Endothelial cell of umbilical vein (primary cell): ENCODE results near the gene TRDN. TPM values are rescaled to one million over a fixed set of nuclear protein-coding genes. Genes with fewer than 3 reads are reported as not detected.

Experiments
- BruUV-seq: library from RNA; stranded (reverse); fragments of 400-500 nt; replicated peaks from 2 replicates; lab custom pipeline; 2021; lab: Mats Ljungman, UMichigan
- CTCF ChIA-PET: fragments of 300-600, 350-600 bp; sonication (Branson Sonifier 250); formaldehyde crosslinking; loops from one replicate; lab custom pipeline; 2021; ENCODE audit warnings: antibody characterized with exemption, inconsistent platforms; lab: Charles Lee
- POLR2A ChIA-PET: fragments of 300-600, 350-600 bp; sonication (Branson Sonifier 250); formaldehyde crosslinking; loops from one replicate; lab custom pipeline; 2021; ENCODE audit warnings: antibody characterized with exemption, inconsistent platforms; lab: Charles Lee
- DNase-seq: peaks from one replicate; pipeline ENCODE4 v3.0.0-alpha.2; 2011; ENCODE audit warnings: low read depth, low spot score
- FAIRE-seq: peaks from 2 replicates; lab custom pipeline; 2011; peaks lifted over from hg19 to GRCh38; lab: Jason Lieb, UNC
- H2AFZ ChIP-seq: 2 replicates; pipeline ENCODE4 v1.6.0; 2012; ENCODE audit warnings: low read depth, low read length, control low read depth, inconsistent platforms
- H3K27ac ChIP-seq: 2 replicates; pipeline ENCODE4 v1.5.1; 2011; ENCODE audit warnings: low read depth, mild to moderate bottlenecking, control low read depth, low read length, moderate library complexity; ENCODE audit not compliant: insufficient read depth
- H3K27me3 ChIP-seq, 2 experiments: 2 replicates each; pipeline versions ENCODE4 v1.6.0 to v1.6.1; 2011; ENCODE audit warnings: low read length in 2 of 2, mixed read lengths in 1 of 2; ENCODE audit not compliant: control insufficient read depth in 2 of 2, insufficient read depth in 2 of 2
- H3K36me3 ChIP-seq, 2 experiments: 2 replicates in 1 of 2; 3 replicates in 1 of 2; pipeline ENCODE4 v1.5.1; 2011; ENCODE audit warnings: low read length in 2 of 2, mild to moderate bottlenecking in 1 of 2, moderate library complexity in 1 of 2; ENCODE audit not compliant: control insufficient read depth in 2 of 2, insufficient read depth in 2 of 2; ENCODE audit errors: extremely low read depth in 1 of 2
- H3K4me1 ChIP-seq: 3 replicates; pipeline ENCODE4 v1.5.1; 2011; ENCODE audit warnings: mild to moderate bottlenecking, low read length; ENCODE audit not compliant: control insufficient read depth, insufficient read depth; ENCODE audit errors: extremely low read depth
- H3K4me2 ChIP-seq: 2 replicates; pipeline ENCODE4 v1.6.1; 2011; ENCODE audit warnings: low read length, control low read depth, mixed read lengths; ENCODE audit not compliant: insufficient read depth
- H3K4me3 ChIP-seq, 3 experiments: fragments of 200-600 bp in 1 of 3; sonication (generic), shearing (Covaris generic) in 1 of 3; replicated peaks in 1 of 3; 2 replicates each; pipeline ENCODE4 v1.5.1; 2011 to 2016; ENCODE audit warnings: control low read depth in 3 of 3, low read length in 3 of 3, mild to moderate bottlenecking in 2 of 3, inconsistent platforms in 1 of 3, low read depth in 1 of 3, moderate library complexity in 1 of 3; ENCODE audit not compliant: insufficient read depth in 1 of 3
- H3K79me2 ChIP-seq: 2 replicates; pipeline ENCODE4 v1.6.0; 2012; ENCODE audit warnings: low read length, inconsistent platforms; ENCODE audit not compliant: control insufficient read depth, insufficient read depth
- H3K9ac ChIP-seq: replicated peaks from 2 replicates; pipeline ENCODE3; 2011; ENCODE audit warnings: low read length, control low read depth; ENCODE audit not compliant: insufficient read depth; ENCODE audit errors: extremely low read depth
- H3K9me1 ChIP-seq: replicated peaks from 3 replicates; pipeline ENCODE4 v1.6.0; 2011; ENCODE audit warnings: mild to moderate bottlenecking, low read length; ENCODE audit not compliant: control insufficient read depth, insufficient read depth; ENCODE audit errors: extremely low read depth
- H3K9me3 ChIP-seq: replicated peaks from 2 replicates; pipeline ENCODE4 v1.5.1; 2012; ENCODE audit warnings: low read length, inconsistent platforms; ENCODE audit not compliant: control insufficient read depth, insufficient read depth
- H4K20me1 ChIP-seq: replicated peaks from 2 replicates; pipeline ENCODE3; 2011; ENCODE audit warnings: mild to moderate bottlenecking, low read length; ENCODE audit not compliant: control insufficient read depth, insufficient read depth; ENCODE audit errors: extremely low read depth
- CTCF ChIP-seq, 2 donors: IDR thresholded peaks; 1 replicate in 1 of 2; 2 replicates in 1 of 2; pipeline ENCODE4 v1.5.1; 2011; ENCODE audit warnings: low read length in 2 of 2, mild to moderate bottlenecking in 2 of 2, moderate library complexity in 2 of 2, control low read depth in 1 of 2, inconsistent platforms in 1 of 2, low read depth in 1 of 2; ENCODE audit not compliant: insufficient read depth in 1 of 2; ENCODE audit errors: extremely low read depth in 1 of 2
- EZH2 ChIP-seq: IDR thresholded peaks from 2 replicates; pipeline ENCODE4 v1.6.1; 2012; ENCODE audit warnings: borderline replicate concordance, low read depth, mild to moderate bottlenecking, moderate library complexity, low read length, inconsistent platforms; ENCODE audit not compliant: severe bottlenecking
- GATA2 ChIP-seq: IDR thresholded peaks from 2 replicates; pipeline ENCODE4 v1.7.0; 2011; ENCODE audit warnings: low read depth, mild to moderate bottlenecking, moderate library complexity, mixed read lengths, low read length; ENCODE audit not compliant: insufficient read length, insufficient read depth
- JUN ChIP-seq: IDR thresholded peaks from 2 replicates; pipeline ENCODE4 v1.6.1; 2011; ENCODE audit warnings: borderline replicate concordance, low read depth; ENCODE audit not compliant: insufficient read length, insufficient read depth
- MAX ChIP-seq: IDR thresholded peaks from 2 replicates; pipeline ENCODE4 v1.6.1; 2011; ENCODE audit not compliant: insufficient read depth, insufficient read length
- MYC ChIP-seq: IDR thresholded peaks from one replicate; pipeline ENCODE4 v1.6.1; 2011; ENCODE audit warnings: mild to moderate bottlenecking, low read depth, low read length
- POLR2A ChIP-seq: IDR thresholded peaks from 2 replicates; pipeline ENCODE4 v1.6.1; 2012; ENCODE audit warnings: low read depth, mild to moderate bottlenecking, control low read depth, low read length
- POLR2AphosphoS5 ChIP-seq: IDR thresholded peaks from 2 replicates; pipeline ENCODE4 v1.6.1; 2012; ENCODE audit warnings: low read depth, mild to moderate bottlenecking, control low read depth, low read length, moderate library complexity; ENCODE audit not compliant: insufficient read depth
- dilution Hi-C: fragments of 300-500 bp; cut with MboI; formaldehyde crosslinking; loops from one replicate; pipeline ENCODE4 v1.15.0; 2019; ENCODE audit warnings: low sequenced_read_pairs; ENCODE audit not compliant: extremely low pct_ligation_motif_present
- intact Hi-C: fragments of 100-400 bp; cut with micrococcal nuclease; formaldehyde crosslinking; loops from one replicate; pipeline ENCODE4 v1.10.0; 2022
- polyA plus RNA-seq, 4 experiments: library from polyadenylated mRNA; depleted of rRNA in 3 of 4; stranded (reverse) in 3 of 4; unstranded in 1 of 4; fragments of >200 nt; gene quantifications; 2 replicates each; pipeline versions ENCODE4 v1.2.1 to v1.2.3, GENCODE V29; 2011 to 2012; ENCODE audit warnings: missing spikeins in 1 of 4
- total RNA-seq: library from RNA; stranded (reverse); gene quantifications from 2 replicates; pipeline ENCODE4 v1.2.3, GENCODE V29; 2021

The TRDN gene
- total and polyA plus RNA-seq, 2 donors (not counting 3 experiments of a cell fraction or from before 2014, with no cell fraction given) = not detected

GRCh38 chr6:123518441-123519188 lies 118.1 kb downstream of the TRDN start:
- intact Hi-C loops = no loop called here

More at GRCh38 chr6:123518441-123519188, 118.1 kb downstream of the TRDN start:
- H3K27ac ChIP-seq = no peak overlapping the region
- no peaks in the 10 kb centered on the region for H4K20me1 ChIP-seq
- no peaks in the 10 kb centered on the region for H3K9me3 ChIP-seq
- TF ChIP-seq POLR2A (no peak), POLR2AphosphoS5 (no peak), MAX (no peak), EZH2 (no peak), CTCF (IDR thresholded peaks at IDR 0.05; ENCODE audit: extremely low read depth in 1 of 2, insufficient read depth in 1 of 2, low read depth in 1 of 2, low read length in 2 of 2) (no peak), MYC (no peak), JUN (no peak), GATA2 (no peak)
- peaks cover 0 to 2% of the 10 kb centered on the region in 2 experiments for H3K27me3 ChIP-seq
- ChIA-PET CTCF (interaction anchor here (0.9 to 1.6 kb wide), 3 partner anchors 12 to 197 kb away, joined by 3 to 4 read pairs (median 4); no protein-coding TSS in a partner anchor), POLR2A (no interaction called here)
- H3K36me3 ChIP-seq = no peaks in the 10 kb centered on the region
- H3K4me1 ChIP-seq = no peaks in the 10 kb centered on the region
- H2AFZ ChIP-seq = no peak overlapping the region
- dilution Hi-C loops = no loop called here
- no TSS peak for BruUV-seq
- FAIRE-seq (no peak), DNase-seq (no peak)
- H3K9me1 ChIP-seq = no peaks in the 10 kb centered on the region
- H3K79me2 ChIP-seq = no peaks in the 10 kb centered on the region
- no peak overlapping the region for H3K9ac ChIP-seq
- no peak overlapping the region for H3K4me3 ChIP-seq
- H3K4me2 ChIP-seq = no peak overlapping the region
